ENCODE results near the gene CROT.

Gene CROT

GRCh38 chr7:87336136-87336535 is 9.3 kb upstream of the CROT start:
- no peaks in the 10 kb centered on the region for H3K27me3 ChIP-seq (ENCODE audit: insufficient read depth, low read length, poor library complexity, severe bottlenecking)
- no peak overlapping the region for H3K9ac ChIP-seq (ENCODE audit: low read depth, low read length, poor library complexity, severe bottlenecking)
- H3K79me2 ChIP-seq (ENCODE audit: insufficient read depth, low read length) = no peaks in the 10 kb centered on the region
- H3K36me3 ChIP-seq (ENCODE audit: insufficient read depth, low read length) = no peaks in the 10 kb centered on the region
- TF ChIP-seq CTCF (conservative IDR thresholded peaks at IDR 0.05; ENCODE audit: low read length) = no peak
- no peak for TF ChIP-seq EZH2phosphoT487 (IDR thresholded peaks at IDR 0.05; ENCODE audit: borderline replicate concordance)
- no peaks in the 10 kb centered on the region for H3K4me1 ChIP-seq (ENCODE audit: insufficient read depth, low read length, poor library complexity, severe bottlenecking)
- H3K9me3 ChIP-seq (ENCODE audit: insufficient read depth, low read depth, low read length) = no peaks in the 10 kb centered on the region
- H3F3A ChIP-seq (ENCODE audit: low read depth) = no peaks in the 10 kb centered on the region
- H3K4me3 ChIP-seq (ENCODE audit: low read length, poor library complexity, severe bottlenecking) = no peak overlapping the region
- H4K20me1 ChIP-seq (ENCODE audit: insufficient read depth, low read length, poor library complexity, severe bottlenecking) = no peaks in the 10 kb centered on the region
- no peak overlapping the region for H3K4me2 ChIP-seq (ENCODE audit: low read depth, low read length, poor library complexity, severe bottlenecking)
- H3K9me2 ChIP-seq (replicated peaks; ENCODE audit: low read depth, low read length) = no peaks in the 10 kb centered on the region
- no peak overlapping the region for H2AFZ ChIP-seq (ENCODE audit: low read length)

GRCh38 chr7:87337331-87337730 is 8.1 kb upstream of the CROT start:
- H3K4me3 ChIP-seq (ENCODE audit: low read length, poor library complexity, severe bottlenecking) = no peak overlapping the region
- no peaks in the 10 kb centered on the region for H4K20me1 ChIP-seq (ENCODE audit: insufficient read depth, low read length, poor library complexity, severe bottlenecking)
- no peaks in the 10 kb centered on the region for H3K9me3 ChIP-seq (ENCODE audit: insufficient read depth, low read depth, low read length)
- peaks cover 1% of the 10 kb centered on the region for H3K4me1 ChIP-seq (ENCODE audit: insufficient read depth, low read length, poor library complexity, severe bottlenecking)
- H3K9me2 ChIP-seq (replicated peaks; ENCODE audit: low read depth, low read length) = no peaks in the 10 kb centered on the region
- H3K4me2 ChIP-seq (ENCODE audit: low read depth, low read length, poor library complexity, severe bottlenecking) = no peak overlapping the region
- no peak overlapping the region for H3K9ac ChIP-seq (ENCODE audit: low read depth, low read length, poor library complexity, severe bottlenecking)
- TF ChIP-seq EZH2phosphoT487 (IDR thresholded peaks at IDR 0.05; ENCODE audit: borderline replicate concordance) (no peak), CTCF (conservative IDR thresholded peaks at IDR 0.05; ENCODE audit: low read length) (no peak)
- H3K79me2 ChIP-seq (ENCODE audit: insufficient read depth, low read length) = 0 out of 2 replicates have a peak, but pooled peaks cover under 1% of the 10 kb centered on the region
- H3K27me3 ChIP-seq (ENCODE audit: insufficient read depth, low read length, poor library complexity, severe bottlenecking) = no peaks in the 10 kb centered on the region
- no peaks in the 10 kb centered on the region for H3F3A ChIP-seq (ENCODE audit: low read depth)
- H2AFZ ChIP-seq (ENCODE audit: low read length) = no peak overlapping the region
- no peaks in the 10 kb centered on the region for H3K36me3 ChIP-seq (ENCODE audit: insufficient read depth, low read length)

- no peak for TF ChIP-seq EZH2phosphoT487 (IDR thresholded peaks at IDR 0.05; ENCODE audit: borderline replicate concordance)
- Histone ChIP-seq H3K4me2 (ENCODE audit: low read depth, low read length, poor library complexity, severe bottlenecking) (no peak overlapping the region), H2AFZ (ENCODE audit: low read length) (no peak overlapping the region)
Observed at GRCh38 chr7:87339373-87339897, 6.0 kb upstream of the CROT start.

GRCh38 chr7:87341441-87341840 is 4.0 kb upstream of the CROT start:
- H3K79me2 ChIP-seq (ENCODE audit: insufficient read depth, low read length) = peaks cover 28% of the 10 kb centered on the region; the same call in 1 of the 2 replicates
- H3K27me3 ChIP-seq (ENCODE audit: insufficient read depth, low read length, poor library complexity, severe bottlenecking) = no peaks in the 10 kb centered on the region
- no peaks in the 10 kb centered on the region for H3K9me2 ChIP-seq (replicated peaks; ENCODE audit: low read depth, low read length)
- H3K4me2 ChIP-seq (ENCODE audit: low read depth, low read length, poor library complexity, severe bottlenecking) = peak overlapping the region; percentile 83
- no peaks in the 10 kb centered on the region for H4K20me1 ChIP-seq (ENCODE audit: insufficient read depth, low read length, poor library complexity, severe bottlenecking)
- peaks cover 33% of the 10 kb centered on the region for H3K4me1 ChIP-seq (ENCODE audit: insufficient read depth, low read length, poor library complexity, severe bottlenecking)
- no peak overlapping the region for H3K4me3 ChIP-seq (ENCODE audit: low read length, poor library complexity, severe bottlenecking)
- TF ChIP-seq CTCF (conservative IDR thresholded peaks at IDR 0.05; ENCODE audit: low read length) = no peak
- TF ChIP-seq EZH2phosphoT487 (IDR thresholded peaks at IDR 0.05; ENCODE audit: borderline replicate concordance) = no peak
- no peaks in the 10 kb centered on the region for H3K36me3 ChIP-seq (ENCODE audit: insufficient read depth, low read length)
- H3K9me3 ChIP-seq (ENCODE audit: insufficient read depth, low read depth, low read length) = no peaks in the 10 kb centered on the region
- no peaks in the 10 kb centered on the region for H3F3A ChIP-seq (ENCODE audit: low read depth)
- no peak overlapping the region for H2AFZ ChIP-seq (ENCODE audit: low read length)
- no peak overlapping the region for H3K9ac ChIP-seq (ENCODE audit: low read depth, low read length, poor library complexity, severe bottlenecking)

More at GRCh38 chr7:87339373-87339897, 6.0 kb upstream of the CROT start:
- Histone ChIP-seq H3K4me1 (ENCODE audit: insufficient read depth, low read length, poor library complexity, severe bottlenecking) (peaks cover 22% of the 10 kb centered on the region), H3K4me3 (ENCODE audit: low read length, poor library complexity, severe bottlenecking) (no peak overlapping the region), H4K20me1 (ENCODE audit: insufficient read depth, low read length, poor library complexity, severe bottlenecking) (no peaks in the 10 kb centered on the region), H3K9me2 (replicated peaks; ENCODE audit: low read depth, low read length) (no peaks in the 10 kb centered on the region), H3F3A (ENCODE audit: low read depth) (no peaks in the 10 kb centered on the region), H3K79me2 (ENCODE audit: insufficient read depth, low read length) (peaks cover 16% of the 10 kb centered on the region; the same call in 1 of the 2 replicates), H3K36me3 (ENCODE audit: insufficient read depth, low read length) (no peaks in the 10 kb centered on the region), H3K9ac (ENCODE audit: low read depth, low read length, poor library complexity, severe bottlenecking) (no peak overlapping the region), H3K9me3 (ENCODE audit: insufficient read depth, low read depth, low read length) (no peaks in the 10 kb centered on the region), H3K27me3 (ENCODE audit: insufficient read depth, low read length, poor library complexity, severe bottlenecking) (no peaks in the 10 kb centered on the region)
